ENCODE data around the gene ENOX1.

ENOX1 gene

DNA sequence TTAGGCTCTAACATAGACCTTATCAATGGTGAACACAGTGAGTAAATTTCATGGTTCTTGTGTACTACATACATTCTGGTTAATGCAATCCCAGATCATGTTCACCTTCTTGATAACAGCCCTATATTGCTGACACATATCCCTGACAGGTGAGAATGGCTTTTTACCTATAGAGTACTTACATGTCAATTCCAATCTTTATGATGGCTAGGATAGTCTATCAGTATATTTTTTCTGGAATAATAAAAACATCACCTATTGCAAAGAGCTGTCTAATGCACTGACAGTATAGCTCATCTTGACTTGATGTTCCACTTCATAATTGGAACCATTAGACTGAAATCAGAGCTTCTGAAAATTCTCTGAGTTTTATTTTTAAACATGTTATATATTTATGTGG is 199.4 kb downstream of the ENOX1 start:
- no peak for DNase-seq

DNA sequence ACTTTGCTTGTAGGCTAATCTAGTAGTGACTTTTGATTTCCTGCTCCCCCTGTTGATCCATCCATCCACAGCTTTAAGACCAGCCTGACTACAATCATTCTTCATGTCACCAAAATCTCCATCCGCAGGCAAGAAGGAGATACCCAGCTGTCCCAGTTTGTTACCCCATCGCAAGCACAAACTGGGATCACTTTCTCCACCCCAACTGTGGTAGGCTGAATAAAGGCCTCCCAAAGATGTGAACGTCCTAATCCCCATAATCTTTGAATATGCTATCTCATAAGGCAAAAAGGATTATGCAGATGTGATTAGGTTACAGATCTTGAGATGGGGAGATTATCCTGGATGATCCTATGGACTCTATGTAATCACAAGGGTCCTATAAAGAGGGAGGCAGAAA is 202.0 kb downstream of the ENOX1 start:
- no peak for DNase-seq

DNA sequence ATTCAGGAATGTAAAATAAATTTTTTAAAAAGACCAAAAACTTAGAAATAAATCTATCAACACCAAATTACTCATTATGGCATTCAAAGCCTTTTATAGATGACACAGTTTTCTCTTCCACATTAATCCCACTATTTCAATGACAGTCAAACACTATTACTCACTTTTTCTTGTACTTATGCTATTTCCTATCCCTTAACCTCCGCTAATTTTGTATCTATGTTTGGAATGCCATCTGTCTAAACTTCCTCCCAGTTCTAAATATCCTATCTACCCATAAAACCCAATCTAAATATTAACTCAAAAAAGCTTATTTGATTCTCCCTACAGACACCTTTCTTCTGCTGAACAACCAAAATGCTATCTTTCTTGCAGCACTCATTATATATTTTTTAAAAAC is 203.5 kb downstream of the ENOX1 start:
- no peak for DNase-seq

DNA sequence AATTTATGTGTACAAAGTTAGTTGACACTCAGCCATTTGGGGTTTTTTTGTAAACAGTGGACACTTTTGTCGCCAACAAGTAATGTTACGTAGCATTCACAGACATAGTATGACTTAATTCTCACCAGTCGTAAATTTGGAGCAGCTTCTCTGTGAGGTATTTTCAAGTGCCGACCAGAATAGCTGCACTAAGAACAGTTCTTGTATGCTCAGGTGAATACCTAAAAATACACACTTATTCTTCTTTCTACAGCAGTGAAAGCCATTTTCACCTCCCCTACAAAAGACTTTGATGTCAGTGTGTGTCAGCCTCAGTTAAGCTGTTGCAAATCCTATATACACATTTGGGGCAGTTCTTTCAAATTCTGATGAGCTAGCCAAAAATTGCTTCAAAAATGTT is 206.5 kb downstream of the ENOX1 start:
- DNase-seq: no peak

DNA sequence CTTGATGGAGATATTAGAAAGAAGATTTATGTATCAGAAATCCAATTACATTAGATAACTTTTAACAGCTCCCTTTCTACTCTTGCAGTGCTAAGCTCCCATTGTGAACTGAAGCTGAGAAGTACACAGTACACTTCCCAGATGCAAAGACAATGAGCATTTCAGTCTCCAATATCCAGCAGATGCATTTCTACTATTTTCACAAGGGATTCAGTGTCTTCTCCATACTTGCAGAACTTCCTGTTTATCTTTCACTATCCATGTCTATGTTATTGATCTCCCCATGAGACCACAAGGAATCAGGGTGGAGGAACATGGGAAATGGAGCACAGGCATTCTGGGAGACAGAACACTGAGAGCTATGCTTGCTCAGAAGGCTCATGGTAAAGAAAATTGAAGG is 207.5 kb downstream of the ENOX1 start:
- DNase-seq: no peak

DNA sequence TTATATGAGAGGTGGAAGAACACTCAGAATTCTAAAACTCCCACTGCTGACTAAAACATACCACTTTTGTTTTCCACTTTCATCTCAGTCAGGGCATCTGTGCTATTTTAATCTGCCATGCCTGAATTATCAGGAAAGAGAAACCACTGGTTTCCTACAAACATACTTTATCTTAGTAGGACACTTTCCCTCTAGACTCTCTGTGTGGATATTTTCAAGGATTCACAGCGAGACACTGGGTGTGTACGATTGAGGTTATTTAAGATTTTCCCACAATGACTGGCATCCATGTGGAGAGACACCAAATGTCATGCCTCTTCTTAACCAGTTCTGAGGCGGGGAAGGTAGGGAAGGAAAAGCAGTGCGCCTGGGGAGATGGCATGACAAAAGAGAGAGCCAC is 212.2 kb downstream of the ENOX1 start:
- DNase-seq: no peak

DNA sequence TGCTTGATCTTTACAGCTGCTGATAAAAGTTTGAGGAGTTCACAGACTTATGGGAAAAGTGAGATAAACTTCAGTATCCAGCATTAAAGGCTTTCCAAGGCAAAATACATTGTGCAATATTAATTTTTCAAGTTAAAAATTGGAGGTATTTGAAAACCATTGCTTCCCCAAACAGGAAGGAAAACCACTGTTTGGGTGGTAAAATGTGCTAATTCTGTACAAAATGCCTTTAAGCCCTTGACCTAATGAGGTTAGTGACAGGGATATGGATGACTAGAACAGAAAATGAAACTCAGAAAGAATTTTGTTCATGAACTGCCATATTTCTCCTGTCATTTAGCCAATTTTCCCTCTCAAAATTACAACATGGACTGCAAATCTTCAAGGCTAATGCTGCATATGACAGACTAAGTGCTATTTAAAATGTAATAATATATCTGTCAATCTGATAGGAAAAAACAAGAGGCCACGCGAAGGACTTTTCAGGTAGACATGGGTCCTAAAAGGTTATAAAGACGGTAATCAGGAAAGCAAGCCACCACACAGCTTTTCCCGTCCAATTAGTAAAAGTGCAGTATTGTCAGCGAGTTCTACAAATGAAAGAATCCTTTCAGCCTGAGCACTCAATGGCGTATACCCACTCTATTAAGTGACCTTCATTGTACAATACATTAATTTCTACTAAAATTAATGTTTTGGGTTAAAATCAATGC is 212.8 kb downstream of the ENOX1 start:
- DNase-seq: no peak

DNA sequence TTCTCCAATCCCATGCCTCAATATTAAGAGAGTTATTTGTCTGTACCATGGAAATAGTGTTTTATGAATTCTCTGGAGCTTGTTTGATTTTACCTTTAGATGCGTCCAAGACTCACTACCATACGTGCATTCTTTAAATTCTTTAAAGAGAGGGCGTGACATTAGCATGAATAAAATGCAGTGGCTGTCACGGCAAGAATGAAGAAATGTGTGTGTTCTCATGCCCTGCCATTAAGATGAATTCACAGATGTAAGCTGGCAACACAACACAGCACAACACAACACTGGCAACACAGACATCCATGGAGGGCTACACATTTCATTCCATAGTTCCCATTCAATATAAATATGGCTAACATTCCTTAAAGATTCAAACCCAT is 213.4 kb downstream of the ENOX1 start:
- DNase-seq: no peak

DNA sequence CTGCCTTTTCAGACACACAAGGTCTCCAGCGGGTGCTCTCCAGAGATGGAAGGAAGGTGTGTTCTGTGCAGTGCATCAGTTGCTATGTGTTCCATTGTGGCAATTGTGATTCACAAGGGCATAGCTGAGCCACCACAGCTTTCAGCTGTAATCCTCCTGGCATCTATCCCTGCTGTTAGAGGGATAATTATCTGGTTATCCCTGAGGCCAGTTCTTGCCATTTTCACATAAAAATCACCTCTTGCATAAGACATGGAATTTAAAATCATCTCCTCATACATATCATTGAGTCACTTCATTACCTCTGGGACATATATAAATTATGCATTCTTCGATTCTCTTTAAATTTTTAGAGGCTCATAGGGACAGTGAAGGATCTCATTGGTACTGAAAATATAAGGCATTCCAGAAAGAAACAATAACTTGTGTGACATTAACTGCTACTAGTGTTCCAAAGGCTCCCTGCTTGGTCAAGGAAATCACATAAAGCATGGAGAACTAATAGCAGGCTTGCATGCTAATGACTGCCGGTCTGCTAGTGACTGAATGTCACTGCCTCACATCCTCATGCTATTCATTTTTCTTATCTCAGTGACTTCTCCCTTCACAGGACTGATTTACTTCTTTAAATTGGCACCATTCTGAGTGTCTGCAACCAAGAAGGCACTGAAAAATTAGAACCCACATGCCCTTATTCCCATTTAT is 214.0 kb downstream of the ENOX1 start:
- no peak for DNase-seq

DNA sequence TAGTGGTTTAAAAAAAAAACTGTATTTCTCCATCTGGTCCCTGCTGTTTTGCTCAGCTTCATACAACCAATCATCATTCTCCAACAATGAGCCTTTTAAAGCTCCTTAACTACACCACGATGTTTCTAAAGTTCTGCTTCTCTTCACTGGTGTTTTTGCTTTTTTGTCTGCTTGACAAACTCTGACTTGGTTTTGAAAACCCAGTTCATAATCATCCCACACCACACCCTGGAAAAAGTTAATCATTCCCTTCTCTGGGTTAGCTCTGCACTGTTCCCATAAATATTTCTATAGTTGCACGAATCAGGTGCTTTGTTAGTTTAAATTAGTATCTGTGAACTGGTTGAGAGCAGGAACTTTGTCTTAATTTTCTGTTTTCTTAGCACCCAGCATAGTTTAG is 217.1 kb downstream of the ENOX1 start:
- DNase-seq: no peak

DNA sequence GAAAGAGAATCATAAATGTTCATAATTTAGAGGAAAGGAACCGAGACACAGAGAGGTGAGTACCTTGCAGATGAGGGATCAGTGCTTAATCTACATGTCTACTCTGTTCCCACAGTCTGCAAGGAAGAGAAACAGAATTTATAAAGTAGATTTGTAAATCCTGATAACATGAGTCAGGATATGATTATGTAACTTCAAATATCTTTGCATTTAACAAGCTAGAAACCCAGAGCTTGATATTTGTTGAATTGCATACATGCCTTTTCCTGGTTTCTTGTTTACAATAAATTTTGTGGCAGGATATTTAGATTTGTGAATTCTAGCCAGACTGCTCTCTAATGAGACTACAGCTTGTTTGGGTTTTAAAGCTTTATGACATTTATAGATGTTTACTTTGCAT is 219.2 kb downstream of the ENOX1 start:
- DNase-seq: no peak

DNA sequence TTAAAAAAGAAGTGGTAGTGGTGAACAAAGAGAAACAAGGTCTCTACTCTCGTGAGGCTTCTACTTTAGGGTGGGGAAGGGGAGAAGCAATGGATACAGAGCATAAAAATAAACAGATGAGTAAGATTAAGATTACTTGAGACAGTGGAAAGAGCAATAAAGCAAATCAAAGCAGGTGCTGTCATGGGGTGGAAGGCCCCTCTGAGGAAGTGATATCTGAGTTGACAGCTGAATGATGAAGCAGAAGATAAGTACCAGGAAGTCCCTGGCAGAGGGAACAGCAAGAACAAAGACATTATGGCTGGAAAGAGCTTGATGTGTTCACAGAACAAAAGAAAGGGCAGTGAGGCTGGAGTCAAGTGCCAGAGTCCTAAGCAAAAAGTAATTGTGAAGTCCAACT is 221.8 kb downstream of the ENOX1 start:
- DNase-seq: no peak

DNA sequence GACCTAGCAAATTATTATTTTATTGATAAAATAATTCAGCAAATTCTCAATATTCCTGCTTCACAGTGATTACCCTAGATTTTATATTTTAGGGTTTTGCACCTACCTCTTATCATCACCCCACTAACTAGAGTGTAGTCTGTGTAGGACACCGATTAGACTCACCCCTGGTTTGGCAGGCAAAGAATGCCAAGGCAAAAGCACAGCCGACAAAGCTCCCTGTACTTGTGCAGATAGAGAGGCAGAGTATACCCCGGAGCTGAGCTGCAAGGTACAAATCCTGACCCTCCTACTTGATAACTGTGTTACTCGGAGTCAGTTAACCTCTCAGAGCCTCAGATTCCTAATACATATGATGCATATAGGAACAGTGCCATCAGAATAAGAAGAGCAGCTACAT is 225.7 kb downstream of the ENOX1 start:
- DNase-seq: no peak

DNA sequence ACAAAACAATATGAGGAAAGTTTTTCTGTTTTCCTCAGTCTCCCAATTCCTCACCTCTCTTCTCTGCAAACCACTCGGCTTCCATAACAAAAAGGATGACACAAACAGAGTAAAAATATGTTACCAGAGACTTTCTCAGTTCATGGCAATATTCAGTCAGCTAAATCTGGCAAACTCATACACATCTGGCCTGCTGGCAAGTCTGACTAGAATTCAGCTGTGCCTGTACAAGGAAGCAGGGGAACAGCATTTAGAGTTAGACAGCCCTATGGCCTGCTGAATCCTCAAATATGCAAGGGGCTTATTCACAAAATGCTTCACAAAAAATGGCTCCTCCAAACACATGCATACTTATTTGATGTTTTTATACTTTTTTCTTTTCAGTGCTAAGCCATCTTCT is 227.8 kb downstream of the ENOX1 start:
- no peak for DNase-seq

DNA sequence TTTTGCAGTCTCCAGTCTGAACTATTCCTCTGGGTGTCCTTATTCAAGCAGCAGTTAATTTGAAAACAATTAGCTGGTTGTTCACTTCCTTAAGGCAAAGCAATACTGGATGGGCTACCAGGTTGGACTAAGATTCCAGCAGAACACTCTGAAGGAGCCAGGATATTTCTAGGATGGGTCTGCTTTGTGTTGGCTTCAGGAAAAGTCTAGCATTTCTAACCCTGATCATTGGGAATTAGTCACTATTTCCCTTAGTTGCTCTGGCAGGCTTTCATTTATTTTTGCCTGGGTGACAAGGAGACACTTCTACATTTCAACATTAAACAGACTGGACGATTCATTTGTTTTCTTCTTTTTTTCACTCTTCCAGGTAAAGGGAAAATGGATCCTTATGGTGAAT is 228.4 kb downstream of the ENOX1 start:
- no peak for DNase-seq

DNA sequence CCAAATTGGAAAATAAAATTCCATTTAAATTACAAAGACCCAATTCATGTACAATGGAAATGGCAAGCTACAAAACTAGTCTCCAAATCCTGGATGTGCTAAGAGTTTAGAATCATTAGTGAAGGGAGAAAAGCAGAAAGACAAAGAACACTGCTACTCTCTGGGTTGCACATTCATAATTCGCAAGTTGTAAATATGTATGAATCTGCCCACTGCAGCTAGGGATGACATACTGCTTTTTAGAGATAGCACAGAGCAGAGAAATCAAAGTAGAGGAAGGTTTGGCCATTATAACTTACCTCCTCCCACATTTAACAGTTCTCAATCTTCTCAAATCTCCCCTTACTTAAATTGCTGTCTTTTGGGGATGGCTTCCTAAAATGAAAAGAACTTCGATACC is 231.1 kb downstream of the ENOX1 start:
- no peak for DNase-seq

DNA sequence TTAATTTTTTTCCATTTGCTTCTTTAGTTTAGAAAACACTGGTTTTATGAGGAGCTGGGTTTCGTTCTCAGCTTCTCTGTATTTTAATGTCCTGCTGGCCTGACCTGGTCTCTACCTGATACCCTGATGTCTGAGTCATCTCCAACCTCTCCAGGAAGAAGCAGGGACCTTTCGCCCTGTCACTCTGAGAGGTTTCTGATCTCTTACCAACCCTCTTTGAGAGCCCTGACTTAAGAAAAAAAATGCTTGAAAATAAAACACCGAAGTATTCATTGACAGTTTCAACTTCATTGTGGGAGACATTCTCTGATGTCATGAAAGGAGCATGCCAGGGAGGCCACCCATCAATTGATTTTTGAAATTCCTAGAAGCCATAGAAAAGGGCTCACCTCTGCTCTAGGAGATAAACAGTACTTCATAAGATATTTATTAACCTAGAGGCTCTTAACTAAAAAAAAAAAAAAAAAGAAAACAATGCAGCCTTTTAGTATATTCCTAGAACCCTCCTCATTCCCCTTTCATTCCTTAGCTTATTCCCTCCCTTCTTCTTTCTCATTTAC is 234.8 kb downstream of the ENOX1 start:
- DNase-seq: no peak

DNA sequence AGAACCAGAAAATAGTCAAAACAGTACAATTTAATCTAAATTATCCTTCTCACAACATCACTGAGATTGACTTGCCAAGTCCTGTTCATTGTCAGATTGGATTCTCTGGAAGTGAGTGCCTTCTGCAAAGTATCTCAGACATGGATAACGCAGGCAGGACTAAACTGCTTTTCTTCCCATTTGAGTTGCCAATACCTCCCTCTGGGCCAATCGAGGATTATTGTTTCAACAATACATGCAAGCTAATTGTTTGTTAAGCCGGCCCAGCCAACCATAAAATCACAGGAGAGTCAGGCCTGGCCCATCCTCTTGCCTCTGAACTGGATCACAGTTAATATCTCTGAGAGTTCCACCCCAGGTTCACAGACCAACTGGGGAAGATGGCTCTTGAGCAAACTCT is 240.0 kb downstream of the ENOX1 start:
- DNase-seq: no peak

DNA sequence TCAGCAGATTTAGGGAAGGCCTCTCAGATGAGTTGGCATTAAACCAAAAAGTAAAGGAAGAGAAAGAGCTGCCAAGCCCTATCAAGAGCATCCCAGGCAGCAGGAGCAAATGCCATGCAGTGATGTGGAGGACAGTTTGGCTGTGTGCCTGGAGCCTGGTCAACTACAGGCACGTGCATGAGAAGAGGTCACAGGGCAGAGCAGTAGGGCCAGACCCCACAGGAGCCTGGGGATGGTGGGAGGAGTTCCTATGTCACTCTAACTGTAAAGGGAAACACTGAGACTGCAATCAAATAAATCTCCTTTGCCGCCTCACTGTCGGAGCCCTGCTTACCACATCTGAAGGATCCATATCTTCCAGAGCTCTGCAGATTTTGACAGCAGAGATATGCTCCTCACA is 240.5 kb downstream of the ENOX1 start:
- no peak for DNase-seq

DNA sequence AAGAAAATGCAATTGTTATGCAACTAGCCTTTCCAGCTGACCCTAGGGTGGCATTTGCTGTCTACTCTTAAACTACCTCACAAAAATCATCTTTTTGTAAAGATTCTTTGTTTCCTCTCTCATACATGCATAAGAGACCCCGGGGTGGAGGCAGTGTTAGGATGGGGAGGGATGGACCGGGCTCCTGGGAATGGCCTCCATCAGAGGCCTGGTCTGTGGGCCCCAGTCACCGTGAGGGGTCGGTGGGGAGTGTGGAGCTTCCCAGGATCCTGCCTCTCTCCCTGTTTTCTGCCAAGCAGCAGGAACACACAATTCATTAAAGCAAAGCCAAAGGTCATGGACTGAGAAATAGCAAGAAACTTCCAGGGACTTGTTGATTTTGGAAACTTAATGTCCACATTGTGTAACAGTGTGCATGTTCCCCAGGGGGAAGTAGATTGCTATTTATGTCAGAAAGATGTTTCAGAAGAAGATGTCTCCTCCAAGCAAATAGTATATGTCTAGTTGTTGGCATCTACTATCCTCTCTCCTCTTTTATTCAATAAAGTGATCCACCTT is 241.4 kb downstream of the ENOX1 start:
- no peak for DNase-seq

DNA sequence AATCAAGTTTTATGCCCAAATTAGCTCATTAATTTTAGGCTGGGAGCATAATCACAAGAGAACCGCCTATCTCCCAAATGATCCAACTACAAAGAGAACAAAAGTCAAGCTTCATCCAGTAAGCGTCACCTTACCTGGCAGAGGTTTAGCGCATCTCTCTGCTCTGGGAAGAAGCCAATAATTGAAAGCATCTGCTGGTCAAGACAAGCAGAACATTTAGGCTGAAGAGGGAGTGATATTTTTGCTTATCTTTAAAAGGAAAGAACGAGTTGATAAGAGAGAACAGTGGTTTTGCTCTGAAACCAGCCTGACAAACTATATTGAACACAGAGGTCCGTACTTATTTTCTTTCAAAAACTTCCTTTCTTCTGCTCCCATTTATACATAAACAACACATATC is 242.1 kb downstream of the ENOX1 start:
- DNase-seq: no peak

DNA sequence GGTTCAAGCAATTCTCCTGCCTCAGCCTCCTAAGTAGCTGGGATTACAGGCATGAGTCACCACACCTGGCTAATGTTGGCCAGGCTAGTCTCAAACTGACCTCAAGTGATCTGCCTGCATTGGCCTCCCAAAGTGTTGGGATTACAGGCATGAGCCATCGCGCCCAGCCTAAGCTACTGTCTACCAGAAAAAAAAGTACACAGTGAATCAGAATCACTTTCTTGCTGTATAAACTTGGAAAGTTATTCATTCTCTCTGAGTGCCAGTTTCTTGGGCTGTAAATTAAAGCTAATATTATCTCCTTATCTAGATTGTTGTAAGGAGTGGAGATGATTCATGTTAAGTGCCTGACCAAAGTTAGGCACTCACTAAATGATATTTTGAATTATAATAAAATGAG is 242.8 kb downstream of the ENOX1 start:
- no peak for DNase-seq

DNA sequence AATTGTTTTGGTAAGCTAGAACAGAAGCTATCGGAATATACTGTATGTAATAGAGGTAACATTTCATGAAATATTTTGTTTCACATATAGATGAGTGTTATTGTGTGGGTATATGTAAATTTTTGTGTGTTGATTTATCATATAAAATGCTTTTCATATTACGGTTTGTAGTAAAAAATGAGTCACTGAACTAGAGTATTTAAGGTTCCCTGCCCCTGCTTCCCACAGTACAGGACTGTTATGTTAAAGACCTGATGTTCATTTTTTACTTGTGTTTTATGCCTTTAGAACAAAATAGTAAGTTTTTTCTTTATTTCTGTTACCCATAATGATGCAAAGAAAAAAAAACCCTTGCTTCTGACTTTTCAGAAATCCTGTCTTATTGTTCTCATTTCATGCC is 243.4 kb downstream of the ENOX1 start:
- DNase-seq: no peak

DNA sequence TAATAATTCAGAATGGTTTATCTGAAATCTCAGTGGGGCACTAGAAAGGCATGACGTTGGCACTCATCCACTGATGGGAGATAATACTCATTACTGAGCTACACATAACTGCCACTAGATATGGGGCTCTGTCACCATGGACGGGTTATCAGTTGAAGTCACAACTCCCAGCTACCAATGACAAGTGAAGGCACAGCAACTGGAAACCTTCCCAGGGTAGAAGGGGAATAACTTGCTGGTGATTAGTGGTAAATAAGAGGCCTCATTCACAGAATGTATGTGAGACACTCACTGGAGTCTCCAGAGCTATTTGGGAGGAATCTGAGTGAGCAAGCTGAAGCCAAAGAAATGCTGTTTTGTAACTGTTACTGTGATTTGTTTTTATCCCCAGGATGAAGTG is 249.6 kb downstream of the ENOX1 start:
- DNase-seq: no peak

DNA sequence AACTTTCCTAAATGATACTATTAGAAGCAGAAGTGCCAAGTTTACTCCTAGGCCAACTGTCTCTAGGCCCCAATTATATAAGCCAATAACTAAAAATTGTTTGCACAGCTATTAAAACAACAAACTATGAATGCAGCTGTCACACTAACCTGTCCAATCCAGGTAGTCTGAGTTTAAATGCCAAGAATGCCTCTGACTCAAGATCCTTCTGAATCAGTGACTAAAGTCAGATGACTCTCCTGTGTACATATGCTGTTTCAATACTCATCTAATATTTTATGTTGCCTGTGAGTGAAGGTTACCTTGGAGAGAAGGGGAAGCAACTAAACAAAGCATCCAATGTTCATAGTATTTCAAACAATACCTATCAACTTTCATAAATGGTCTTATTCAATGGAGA is 257.0 kb downstream of the ENOX1 start:
- DNase-seq: no peak

Measured in NK-92 treated with Interleukin-12 subunit alpha and Interleukin-12 subunit beta, amount 100 ng/mL, for 24 hours (cell line).